ENCODE results near the gene N4BP2L2.

N4BP2L2 gene

DNA sequence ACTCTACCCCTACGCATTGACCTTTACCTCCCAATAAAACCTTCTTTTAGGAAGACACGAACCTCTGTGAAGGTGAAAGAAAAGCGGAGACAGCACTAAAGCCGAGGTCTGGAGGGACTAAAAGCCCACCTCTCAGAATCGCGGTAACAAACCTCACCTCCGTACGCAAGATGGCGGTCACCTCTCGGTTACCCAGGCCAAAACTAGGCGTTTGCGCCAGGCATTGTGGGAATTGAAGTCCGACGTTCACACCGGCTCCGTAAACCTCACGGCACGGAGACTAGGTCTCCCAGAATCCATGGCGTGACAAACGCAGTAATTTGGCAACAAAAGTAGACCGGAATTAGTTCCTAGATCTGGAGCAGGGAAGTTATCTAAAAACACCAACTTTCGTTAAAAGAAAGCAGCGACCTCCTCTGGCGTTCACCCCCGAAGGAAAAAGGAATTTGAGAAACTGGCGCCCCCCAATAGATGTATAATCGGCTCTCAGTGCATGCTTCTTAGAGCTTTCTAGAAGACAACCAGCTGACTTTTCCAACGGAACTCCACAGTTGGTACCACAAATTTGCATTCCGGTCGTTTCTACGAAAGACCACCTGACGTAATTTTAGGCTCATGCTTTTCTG, at the start of gene N4BP2L2:
N4BP2L2 (minus strand) TSS at position 175 of the 626 bp plus-strand sequence. CDS start 1,768 bp downstream, outside the sequence.
- TF ChIP-seq POLR2AphosphoS5 (IDR thresholded peaks at IDR 0.05; ENCODE audit: borderline replicate concordance, low read depth, low read length) = peak; percentile 89
- no peak for TF ChIP-seq FOXP2 (optimal IDR thresholded peaks at IDR 0.05; ENCODE audit: control extremely low read depth, extremely low read length, insufficient read depth)
- Histone ChIP-seq H3K27ac (peak within 1 kb of the TSS; percentile 92), H3K36me3 (ENCODE audit: insufficient read depth, low read length) (peaks cover 35% of the 10 kb centered on the region), H3K9ac (ENCODE audit: insufficient read length) (peak within 1 kb of the TSS; percentile 94), H3K4me3 (peak within 1 kb of the TSS; percentile 94), H3K9me3 (ENCODE audit: low read depth, low read length) (peaks cover 7% of the 10 kb centered on the region; the same call in 1 of the 2 replicates)
- DNase-seq (ENCODE audit: low read depth, low spot score) = peak; percentile 96

DNA sequence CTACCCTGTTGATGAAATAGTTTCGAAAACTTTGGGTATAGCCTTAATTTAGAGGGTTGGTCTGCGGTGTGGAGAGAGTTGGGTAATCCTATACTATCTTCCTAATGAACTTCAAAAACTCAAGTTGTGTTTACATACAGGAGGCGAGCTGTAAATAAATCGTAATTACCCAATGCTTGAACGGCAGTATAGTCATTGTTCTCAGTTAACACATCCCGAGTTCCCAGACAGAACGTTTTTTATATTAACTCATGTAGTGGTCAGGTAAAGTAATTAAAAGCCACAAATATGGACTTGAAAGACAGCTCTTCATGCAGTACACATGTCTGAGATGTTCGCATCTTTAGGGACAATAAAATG, 49.2 kb upstream of the N4BP2L2 start:
- Histone ChIP-seq H3K4me3 (peak overlapping the region; percentile 78), H3K9ac (ENCODE audit: insufficient read length) (peak overlapping the region; percentile 91), H3K27ac (peak overlapping the region; percentile 95), H3K9me3 (ENCODE audit: low read depth, low read length) (no peaks in the 10 kb centered on the region), H3K36me3 (ENCODE audit: insufficient read depth, low read length) (peaks cover 14% of the 10 kb centered on the region)
- no peak for TF ChIP-seq POLR2AphosphoS5 (IDR thresholded peaks at IDR 0.05; ENCODE audit: borderline replicate concordance, low read depth, low read length)
- no peak for TF ChIP-seq EZH2 (IDR thresholded peaks at IDR 0.05)
- TF ChIP-seq FOXP2 (optimal IDR thresholded peaks at IDR 0.05; ENCODE audit: control extremely low read depth, extremely low read length, insufficient read depth) = no peak
- DNase-seq (ENCODE audit: low read depth, low spot score) = no peak

DNA sequence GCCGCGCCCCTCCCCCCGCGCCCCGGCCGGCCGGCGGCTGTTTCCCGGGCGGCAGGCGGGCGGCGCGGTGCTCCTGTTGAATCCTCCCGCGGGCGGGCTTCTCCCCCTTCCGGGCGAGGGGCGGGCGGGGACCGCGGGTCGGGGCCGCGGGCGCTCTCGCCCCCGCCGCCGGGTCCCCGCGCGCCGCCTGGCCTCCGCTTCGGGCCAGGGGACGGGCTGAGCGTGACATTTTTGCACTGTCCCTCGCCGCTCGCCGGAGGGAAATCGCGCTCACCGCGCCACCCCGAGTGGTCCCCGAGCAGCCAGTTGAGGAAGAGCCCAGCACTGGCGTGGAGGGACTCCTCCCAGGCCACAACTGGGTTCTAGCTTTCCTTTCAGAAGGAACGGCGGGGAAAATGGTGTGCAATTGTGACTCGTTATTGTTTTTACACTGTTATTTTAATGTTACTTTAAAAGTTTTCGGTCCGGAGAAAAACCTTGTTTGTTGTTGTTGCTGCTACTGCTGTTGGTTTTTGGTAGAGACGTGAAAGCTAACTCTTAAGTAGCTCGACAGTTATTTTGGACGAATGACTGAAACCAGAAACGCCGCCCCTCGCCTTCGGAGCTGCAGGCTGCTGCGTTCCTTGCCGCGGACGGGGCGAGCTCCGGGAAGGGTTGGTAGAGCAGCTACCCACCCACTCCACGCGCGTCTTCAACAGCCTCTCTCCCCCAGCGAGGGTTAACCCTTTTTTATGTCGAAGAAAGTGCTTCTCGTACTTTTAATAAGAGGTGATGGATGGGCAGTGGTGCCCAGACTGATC, 48.6 kb upstream of the N4BP2L2 start:
- H3K9me3 ChIP-seq (ENCODE audit: low read depth, low read length) = no peaks in the 10 kb centered on the region
- DNase-seq (ENCODE audit: low read depth, low spot score) = no peak
- TF ChIP-seq POLR2AphosphoS5 (IDR thresholded peaks at IDR 0.05; ENCODE audit: borderline replicate concordance, low read depth, low read length) (no peak), FOXP2 (optimal IDR thresholded peaks at IDR 0.05; ENCODE audit: control extremely low read depth, extremely low read length, insufficient read depth) (no peak), EZH2 (IDR thresholded peaks at IDR 0.05) (no peak)
- peaks cover 9% of the 10 kb centered on the region for H3K36me3 ChIP-seq (ENCODE audit: insufficient read depth, low read length)
- H3K9ac ChIP-seq (ENCODE audit: insufficient read length) = peak overlapping the region; percentile 91
- H3K4me3 ChIP-seq = peak overlapping the region; percentile 78
- H3K27ac ChIP-seq = peak overlapping the region; percentile 95

DNA sequence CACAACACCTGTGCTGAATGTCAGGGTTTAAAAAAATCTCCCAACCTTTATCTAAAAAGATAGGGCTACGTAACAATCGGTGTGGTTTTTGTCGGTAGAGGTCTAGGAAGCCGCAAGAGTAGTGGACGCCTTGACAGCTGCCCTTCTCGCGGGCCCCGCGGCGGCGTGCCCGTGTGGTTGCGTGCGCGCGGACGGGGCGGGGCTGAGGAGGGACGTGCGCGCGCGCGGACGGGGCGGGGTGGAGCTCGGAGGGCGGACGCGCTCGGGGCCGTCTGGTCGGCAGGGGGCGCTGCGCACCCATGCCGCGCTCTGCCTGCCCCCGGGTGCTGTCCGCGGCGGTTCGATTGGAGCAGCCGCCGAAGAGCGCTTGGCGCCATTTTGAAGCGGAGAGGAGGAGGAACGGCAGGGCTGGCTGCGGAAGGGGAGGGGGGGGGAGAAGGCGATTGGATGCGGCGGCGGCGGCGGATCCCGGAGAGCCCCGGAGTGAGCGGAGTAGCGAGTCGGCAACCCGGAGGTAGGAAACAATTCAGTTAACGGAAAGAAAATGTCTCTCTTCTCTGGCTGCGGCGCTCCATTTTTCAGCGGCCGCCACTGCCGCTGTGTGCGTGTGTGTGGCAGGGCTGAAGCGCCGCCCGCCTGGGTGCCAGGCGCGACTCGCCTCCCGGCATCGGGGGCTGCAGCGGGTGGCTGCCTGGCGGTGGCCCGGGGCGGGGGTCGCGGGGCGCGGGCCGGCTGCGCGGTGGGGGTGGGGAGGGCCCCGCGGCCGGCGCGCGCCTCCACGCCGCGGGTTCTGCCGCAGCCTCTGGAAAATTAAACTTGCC, 47.7 kb upstream of the N4BP2L2 start, which contains the start of gene PDS5B:
PDS5B (plus strand) TSS at position 373 of the 821 bp plus-strand sequence. CDS start 62,321 bp downstream, outside the sequence.
- TF ChIP-seq POLR2AphosphoS5 (IDR thresholded peaks at IDR 0.05; ENCODE audit: borderline replicate concordance, low read depth, low read length) (peak; percentile 72; the same call in 1 of the 2 replicates), EZH2 (IDR thresholded peaks at IDR 0.05) (no peak)

DNA sequence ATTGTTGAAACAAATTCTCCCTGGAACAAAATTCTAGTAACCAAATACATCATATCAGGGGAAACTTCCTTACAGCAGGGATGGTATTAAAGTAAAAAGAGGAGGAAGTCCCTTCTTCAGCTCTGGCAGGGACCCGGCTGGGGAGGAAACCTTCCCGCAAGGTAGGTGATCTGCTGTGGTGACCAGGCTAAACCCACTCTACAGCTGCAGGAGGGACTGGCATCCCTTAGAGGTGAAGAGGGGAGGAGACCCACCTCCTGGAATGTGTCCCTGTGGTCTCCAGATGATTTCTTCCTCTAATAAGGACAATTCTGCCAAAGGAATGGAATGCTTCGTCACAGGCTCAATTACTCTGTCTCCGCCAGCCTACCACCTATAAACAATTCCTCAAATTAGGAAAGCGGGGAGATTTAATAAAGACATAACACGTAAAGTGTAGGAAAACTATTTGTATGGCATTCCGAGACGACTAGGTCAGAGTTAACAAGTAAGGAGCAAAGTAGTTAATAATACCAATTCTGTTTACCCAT, 47.0 kb upstream of the N4BP2L2 start:
- no peak for DNase-seq (ENCODE audit: low read depth, low spot score)
- Histone ChIP-seq H3K27ac (peak overlapping the region; percentile 80), H3K9me3 (ENCODE audit: low read depth, low read length) (no peaks in the 10 kb centered on the region), H3K9ac (ENCODE audit: insufficient read length) (peak overlapping the region; percentile 82), H3K36me3 (ENCODE audit: insufficient read depth, low read length) (no peaks in the 10 kb centered on the region; the same call in 1 of the 2 replicates), H3K4me3 (peak overlapping the region; percentile 93)
- no peak for TF ChIP-seq EZH2 (IDR thresholded peaks at IDR 0.05)
- no peak for TF ChIP-seq FOXP2 (optimal IDR thresholded peaks at IDR 0.05; ENCODE audit: control extremely low read depth, extremely low read length, insufficient read depth)
- no peak for TF ChIP-seq POLR2AphosphoS5 (IDR thresholded peaks at IDR 0.05; ENCODE audit: borderline replicate concordance, low read depth, low read length)

More for the DNA sequence above, 47.7 kb upstream of the N4BP2L2 start, which contains the start of gene PDS5B:
- H3K36me3 ChIP-seq (ENCODE audit: insufficient read depth, low read length) = no peaks in the 10 kb centered on the region; the same call in 1 of the 2 replicates
- H3K4me3 ChIP-seq = peak within 1 kb of the TSS; percentile 93
- H3K27ac ChIP-seq = peak within 1 kb of the TSS; percentile 98
- H3K9ac ChIP-seq (ENCODE audit: insufficient read length) = peak within 1 kb of the TSS; percentile 94
- H3K9me3 ChIP-seq (ENCODE audit: low read depth, low read length) = no peaks in the 10 kb centered on the region
- DNase-seq (ENCODE audit: low read depth, low spot score) = no peak

DNA sequence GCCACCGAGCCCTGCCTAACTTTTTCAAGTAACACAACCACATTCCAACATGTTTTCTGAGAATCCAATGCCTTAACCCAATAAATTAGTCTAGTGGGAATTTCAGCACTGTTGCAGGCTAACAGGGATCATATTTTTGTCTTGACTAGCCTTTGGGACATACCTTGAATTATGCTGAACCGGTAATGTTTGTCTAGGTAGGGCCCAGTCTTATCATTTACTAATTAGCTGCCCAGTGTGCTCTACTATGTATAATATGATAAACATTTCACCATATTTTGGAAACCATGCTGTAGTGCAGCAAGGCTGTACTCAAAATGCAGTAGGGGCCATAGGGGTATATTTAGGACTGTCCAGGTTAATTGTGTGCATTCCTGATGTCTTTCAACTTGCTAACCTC, 44.4 kb upstream of the N4BP2L2 start:
- no peak for DNase-seq (ENCODE audit: low read depth, low spot score)
- H3K4me3 ChIP-seq = no peak overlapping the region
- H3K36me3 ChIP-seq (ENCODE audit: insufficient read depth, low read length) = no peaks in the 10 kb centered on the region; the same call in 1 of the 2 replicates
- no peak overlapping the region for H3K27ac ChIP-seq
- no peaks in the 10 kb centered on the region for H3K9me3 ChIP-seq (ENCODE audit: low read depth, low read length)
- TF ChIP-seq EZH2 (IDR thresholded peaks at IDR 0.05) (no peak), POLR2AphosphoS5 (IDR thresholded peaks at IDR 0.05; ENCODE audit: borderline replicate concordance, low read depth, low read length) (no peak), FOXP2 (optimal IDR thresholded peaks at IDR 0.05; ENCODE audit: control extremely low read depth, extremely low read length, insufficient read depth) (no peak)
- no peak overlapping the region for H3K9ac ChIP-seq (ENCODE audit: insufficient read length)

DNA sequence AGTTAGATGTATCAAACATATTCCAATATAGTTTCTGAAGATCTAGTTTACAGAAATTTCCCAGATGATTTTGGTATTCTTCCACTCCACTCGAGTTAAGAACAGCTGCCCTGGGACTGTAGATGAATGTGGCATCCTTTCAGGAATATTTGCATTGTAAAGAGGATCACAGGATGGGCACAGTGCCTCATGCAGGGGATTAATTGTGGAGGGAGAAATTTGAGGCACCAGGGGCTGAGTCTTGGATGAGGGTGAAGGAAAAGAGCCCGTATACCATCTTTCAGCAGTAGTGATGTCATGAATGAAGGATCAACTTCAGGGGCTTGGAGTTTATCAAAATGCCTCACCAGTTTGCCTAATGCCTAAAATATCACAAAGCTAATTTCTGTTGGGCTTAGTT, 43.7 kb upstream of the N4BP2L2 start:
- TF ChIP-seq FOXP2 (optimal IDR thresholded peaks at IDR 0.05; ENCODE audit: control extremely low read depth, extremely low read length, insufficient read depth) (no peak), EZH2 (IDR thresholded peaks at IDR 0.05) (no peak), POLR2AphosphoS5 (IDR thresholded peaks at IDR 0.05; ENCODE audit: borderline replicate concordance, low read depth, low read length) (no peak)
- Histone ChIP-seq H3K4me3 (no peak overlapping the region), H3K9ac (ENCODE audit: insufficient read length) (peak overlapping the region; percentile 41), H3K36me3 (ENCODE audit: insufficient read depth, low read length) (no peaks in the 10 kb centered on the region), H3K9me3 (ENCODE audit: low read depth, low read length) (peaks cover under 1% of the 10 kb centered on the region; the same call in 1 of the 2 replicates), H3K27ac (no peak overlapping the region)
- no peak for DNase-seq (ENCODE audit: low read depth, low spot score)
